GM21526 (cell line): Measurements from ENCODE around the gene RAB18.
"Not testable (repeated sequence)": the region's sequence is repeated elsewhere in the genome, so short reads cannot be mapped to it uniquely, and the experiment has no call there.

Source experiments
- ATAC-seq: cut with Tn5 transposase; IDR thresholded peaks from one replicate; pipeline ENCODE4 v1.9.1; 2021; ENCODE audit warnings: moderate library complexity; ENCODE audit not compliant: unreplicated experiment, low FRiP score

The RAB18 gene

DNA sequence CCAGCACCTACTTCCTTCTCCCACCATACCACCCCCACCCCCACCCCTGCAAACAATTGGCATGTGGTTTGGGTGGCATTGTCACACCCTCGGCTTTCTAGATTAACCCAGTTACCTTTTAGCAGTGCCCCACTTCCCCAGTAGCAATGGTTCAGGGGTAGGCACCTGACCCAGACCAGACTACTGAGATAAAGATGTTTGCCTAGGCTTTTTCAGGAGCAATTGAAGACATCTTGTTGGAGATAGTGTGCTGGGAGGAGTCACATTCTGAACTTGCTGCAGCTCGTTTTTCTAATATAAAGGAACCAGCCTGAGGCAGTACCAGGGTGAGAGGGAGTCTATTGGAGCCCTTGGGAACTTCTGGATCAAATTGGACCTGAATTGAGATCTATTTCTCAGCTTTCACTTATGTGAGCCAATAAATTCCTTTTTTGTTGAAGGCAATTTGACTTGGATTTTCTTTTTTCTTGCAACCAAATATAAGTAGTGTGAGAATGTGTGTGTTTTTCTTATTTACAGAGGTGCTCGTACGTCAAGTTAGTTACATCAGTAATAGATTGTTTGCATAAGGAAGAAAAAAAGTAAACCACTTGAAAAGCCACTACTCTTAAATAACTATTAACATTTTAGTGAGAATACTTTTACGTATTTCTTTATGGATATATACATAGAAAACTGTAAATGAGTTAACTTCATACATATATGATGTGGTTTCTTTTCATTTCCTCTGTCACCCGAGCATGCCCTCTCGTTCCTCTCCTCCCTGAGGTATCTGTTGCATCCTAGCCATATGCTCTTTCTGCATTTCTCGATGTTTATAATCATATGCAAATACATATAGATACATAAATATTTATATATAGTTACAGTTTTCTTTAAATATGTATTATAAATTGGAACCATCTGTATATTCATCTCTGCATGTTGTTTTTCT, 38.0 kb downstream of the RAB18 start:
- ATAC-seq = no peak

DNA sequence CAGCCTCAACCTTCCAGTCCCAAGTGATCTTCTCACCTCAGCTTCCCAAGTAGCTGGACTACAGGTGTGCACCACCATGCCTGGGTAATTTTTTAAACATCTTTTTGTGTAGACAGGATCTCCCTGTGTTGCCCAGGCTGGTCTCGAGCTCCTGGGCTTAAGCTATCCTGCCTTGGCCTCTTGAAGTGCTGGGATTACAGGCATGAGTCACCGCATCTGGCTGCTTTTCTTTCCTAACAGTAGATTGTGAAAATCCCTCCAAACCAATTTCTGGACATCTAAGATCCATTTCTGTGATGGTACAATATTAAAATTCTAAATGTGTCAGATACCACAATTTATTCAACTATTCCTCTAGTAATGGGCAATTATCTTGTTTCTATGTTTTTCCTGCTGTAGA, 38.7 kb downstream of the RAB18 start:
- ATAC-seq = no peak

DNA sequence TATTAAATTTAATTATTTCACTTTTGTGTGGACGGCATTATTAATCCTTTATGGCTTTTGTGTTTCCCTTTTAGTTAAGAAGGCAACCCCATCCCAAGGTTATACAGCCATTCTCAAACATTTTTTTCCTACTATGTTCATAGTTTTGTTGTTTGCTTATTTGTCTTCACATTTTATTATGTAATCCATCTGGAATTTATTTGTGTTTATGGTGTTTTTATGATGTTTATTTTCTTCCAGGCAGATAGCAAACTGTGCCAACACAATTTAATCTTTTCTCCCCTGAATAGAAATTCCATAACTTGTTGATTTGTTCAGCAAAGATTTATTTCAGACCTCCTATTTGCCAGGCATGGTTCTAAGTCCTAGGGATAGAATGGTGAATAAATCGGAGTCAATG, 42.9 kb downstream of the RAB18 start:
- ATAC-seq = no peak

DNA sequence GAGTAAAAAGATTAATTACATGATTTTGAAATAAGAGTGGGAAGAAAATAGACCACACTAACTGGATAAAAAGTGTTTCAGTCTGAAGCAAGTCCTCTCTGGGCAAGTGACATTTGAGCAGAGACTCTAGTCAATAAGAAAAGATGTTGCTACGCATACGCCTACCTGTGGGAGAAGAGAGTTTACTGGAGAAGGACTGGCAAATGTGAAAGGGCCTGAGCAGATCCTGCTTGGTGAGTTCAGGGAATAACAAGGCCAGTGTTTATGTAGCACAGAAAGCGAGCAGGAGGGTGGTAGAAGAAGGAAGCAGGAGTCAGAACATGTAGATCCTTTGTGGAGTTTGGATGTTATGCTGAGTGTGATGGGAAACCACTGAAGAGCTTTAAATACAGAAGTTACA, 43.4 kb downstream of the RAB18 start:
- no peak for ATAC-seq

DNA sequence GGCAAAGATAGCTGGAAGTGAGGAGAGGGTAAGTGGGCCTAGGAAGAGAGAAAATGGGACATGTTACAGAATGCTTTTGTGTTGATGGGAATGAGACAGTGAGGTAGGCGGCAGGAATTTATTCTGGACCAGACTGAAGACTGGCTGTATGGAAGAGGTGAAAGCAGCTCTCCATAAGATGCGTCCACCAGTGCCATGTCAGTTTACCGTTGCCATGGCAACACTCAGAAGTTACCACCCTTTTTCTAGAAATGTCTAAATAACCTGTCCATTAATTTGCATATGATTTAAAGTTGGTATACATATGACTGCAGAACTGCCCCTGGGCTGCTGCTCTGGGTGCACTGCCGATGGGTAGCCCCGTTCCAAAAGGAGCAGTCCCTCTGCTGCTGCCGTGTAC, 46.7 kb downstream of the RAB18 start:
- no peak for ATAC-seq

DNA sequence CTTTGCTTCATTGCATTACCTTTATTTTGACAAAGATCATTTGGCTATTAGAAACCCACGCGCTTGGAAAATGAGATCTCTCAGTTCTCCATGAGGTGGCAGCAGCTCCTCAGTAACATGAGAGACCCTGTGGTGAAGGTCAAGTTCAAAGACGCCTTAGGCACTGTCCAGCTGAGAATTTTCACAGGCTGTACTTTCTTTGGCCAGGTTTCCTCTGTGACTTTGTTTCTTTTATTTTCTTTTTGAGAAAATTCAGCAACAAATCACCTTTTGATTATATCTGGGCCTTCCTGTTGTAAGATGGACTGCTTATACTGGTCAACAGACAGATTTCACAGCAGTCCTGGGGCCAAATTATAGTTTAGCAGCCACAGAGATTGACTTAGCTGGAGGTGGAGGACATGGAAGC, 54.5 kb downstream of the RAB18 start:
- ATAC-seq = no peak

DNA sequence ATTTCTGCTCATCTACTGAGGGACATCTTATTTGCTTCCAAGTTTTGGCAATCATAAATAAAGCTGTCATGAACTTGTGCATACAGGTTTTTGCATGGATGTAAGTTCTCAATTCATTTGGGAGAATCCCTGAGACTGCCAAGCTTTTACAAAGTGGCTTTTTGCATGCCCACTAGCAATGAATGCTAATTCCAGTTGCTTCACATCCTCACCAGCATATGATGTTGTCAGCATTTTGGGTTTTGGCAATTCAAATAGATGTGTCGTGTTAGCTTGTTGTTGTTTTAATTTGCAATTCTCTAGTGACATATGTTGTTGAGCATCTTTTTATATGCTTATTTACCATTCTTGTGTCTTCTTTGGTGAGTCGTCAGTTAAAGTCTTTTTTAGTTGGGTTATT, 57.2 kb downstream of the RAB18 start:
- no peak for ATAC-seq

DNA sequence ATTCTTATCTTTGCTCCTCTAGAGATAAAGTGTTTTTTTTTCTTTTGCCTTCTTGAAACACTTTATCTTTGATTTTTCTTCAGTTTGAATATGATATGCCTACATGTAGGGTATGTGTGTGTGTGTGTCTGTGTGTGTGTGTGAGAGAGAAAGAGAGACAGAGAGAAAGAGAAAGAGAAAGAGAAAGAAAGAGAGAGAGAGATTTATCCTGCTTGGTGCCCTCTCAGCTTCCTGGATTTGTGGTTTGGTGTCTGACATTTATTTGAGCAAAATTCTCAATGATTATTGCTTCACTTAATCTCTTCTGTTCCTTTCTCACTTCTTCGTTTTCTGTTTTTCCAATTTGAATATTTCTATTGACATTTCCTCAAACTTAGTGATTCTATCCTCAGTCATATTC, 60.3 kb downstream of the RAB18 start:
- no peak for ATAC-seq

DNA sequence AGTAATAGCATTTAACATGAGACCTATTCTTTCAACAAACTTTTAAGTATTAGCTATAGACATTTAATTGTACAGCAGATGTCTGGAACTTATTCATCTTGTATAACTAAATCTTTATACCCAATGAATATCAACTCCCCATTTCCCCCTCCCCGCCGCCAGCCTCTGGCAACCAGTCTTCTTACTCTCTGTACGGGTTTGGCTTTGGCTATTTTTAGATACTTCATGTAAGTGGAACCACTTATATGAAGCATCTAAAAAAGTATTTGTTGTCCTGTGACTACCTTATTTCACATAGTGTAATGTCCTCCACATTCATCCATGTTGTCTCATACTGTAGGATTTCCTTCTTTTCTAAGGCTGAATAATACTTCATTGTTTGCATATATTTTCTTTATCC, 60.8 kb downstream of the RAB18 start:
- ATAC-seq = no peak

DNA sequence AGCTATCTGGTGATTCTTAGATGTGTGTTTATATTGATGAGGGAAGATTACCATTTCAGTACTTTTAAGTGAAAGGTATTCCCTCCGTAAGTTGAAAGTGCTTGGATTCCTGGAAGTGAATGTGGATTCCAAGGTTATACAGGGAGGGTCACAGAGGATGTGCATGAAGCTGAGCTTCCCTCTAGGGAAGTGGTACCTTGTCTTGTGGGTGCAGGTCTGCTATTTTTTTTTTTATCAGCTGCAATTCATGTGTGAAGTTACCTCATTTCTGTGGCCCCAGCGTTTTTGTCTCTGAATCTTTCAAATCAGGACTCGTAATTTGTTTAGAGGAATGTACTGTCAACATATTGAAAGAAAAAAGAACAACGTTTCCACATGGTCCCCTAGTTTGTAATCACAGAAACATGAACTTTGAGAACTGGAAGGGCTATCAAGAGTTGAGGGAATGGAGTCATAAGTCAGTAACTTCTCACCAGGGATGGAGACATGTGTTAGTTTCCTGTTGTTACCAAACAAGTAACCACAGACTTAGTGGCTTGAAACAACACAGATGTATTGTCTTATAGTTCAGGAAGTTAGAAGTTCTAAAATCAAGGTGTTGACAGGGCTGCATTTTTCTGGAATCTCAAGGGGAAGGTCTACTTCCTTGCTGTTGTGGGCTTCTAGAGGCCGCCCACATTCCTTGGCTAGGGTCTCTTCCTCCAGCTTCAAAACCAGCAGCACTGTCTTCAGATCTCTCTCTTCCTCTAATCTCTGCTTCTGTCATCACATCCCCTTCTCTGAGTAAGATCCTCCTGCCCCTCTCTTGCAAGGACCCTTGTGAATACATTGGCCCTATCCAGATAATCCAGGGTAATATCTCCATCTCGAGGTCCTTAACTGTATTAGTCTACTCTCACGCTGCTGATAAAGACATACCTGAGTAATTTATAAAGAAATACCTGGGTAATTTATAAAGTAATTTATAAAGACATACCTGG, 64.4 kb downstream of the RAB18 start:
- no peak for ATAC-seq

DNA sequence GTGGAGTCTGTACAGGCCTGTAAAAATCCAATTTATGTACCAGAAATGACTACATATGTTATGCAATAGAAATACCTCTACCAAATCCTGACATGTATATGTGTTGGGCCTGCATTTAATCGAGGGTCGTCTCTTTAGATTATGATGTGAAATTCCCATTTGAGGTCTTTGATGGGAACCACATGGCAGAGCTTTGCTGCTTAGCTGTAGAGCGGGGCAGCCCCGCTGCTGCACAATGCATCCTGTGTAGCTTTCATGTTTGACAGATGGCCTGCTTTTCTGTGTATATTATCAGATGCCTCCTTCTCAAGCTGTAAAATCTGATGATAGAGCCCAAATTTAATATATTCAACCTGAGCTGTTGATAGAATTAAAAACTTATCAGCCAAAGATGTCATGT, 65.8 kb downstream of the RAB18 start:
- ATAC-seq = no peak

DNA sequence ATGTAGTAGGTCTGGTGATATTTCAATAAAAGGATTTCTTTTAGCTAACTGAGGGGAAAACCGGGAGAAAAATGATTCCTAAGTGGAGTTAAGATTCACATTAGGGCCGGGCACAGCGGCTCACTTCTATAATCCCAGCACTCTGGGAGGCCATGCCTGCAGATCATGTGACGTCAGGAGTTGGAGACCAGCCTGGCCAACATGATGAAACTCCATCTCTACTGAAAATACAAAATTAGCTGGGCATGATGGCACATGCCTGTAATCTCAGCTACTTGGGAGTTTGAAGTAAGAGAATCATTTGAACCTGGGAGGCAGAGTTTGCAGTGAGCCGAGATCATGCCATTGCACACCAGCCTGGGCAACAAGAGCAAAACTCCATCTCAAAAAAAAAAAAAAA, 72.9 kb downstream of the RAB18 start:
- ATAC-seq = not testable (repeated sequence)

DNA sequence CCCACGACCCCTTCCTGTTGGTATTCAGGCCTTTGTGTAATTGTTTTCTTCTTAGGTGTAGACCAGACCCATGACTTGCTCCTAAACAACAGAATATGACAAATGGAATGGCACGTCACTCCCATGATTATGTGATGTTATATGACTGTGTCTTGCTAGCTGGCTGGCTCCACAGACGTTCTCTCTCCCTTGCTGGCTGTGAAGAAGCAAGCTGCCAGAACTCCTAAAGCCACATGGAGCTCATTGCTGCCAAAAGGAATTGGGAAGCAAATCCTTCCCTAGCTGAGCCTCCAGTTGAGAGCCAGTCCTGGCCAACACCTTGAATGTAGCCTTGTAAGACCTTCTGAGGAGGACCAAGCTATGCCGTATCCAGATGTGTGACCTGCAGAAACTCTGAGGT, 74.2 kb downstream of the RAB18 start:
- ATAC-seq = no peak

DNA sequence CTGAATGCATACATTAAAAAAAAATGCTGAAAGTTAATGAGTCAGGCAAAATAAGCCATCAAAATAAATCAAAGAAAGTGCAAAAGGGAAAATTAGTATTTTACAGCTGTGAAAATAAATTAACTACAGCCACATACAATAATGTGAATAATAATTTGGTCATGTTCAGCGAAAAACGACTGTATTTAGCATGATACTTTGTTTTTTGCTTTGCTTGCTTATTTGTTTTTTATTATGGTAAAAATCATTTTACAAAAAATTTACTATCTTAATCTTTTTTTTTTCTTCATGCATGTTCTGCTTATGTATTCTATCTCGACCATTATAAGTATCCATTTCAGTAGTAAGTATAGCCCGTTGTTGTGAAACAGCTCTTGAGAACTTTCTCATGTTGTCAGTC, 77.1 kb downstream of the RAB18 start:
- no peak for ATAC-seq

DNA sequence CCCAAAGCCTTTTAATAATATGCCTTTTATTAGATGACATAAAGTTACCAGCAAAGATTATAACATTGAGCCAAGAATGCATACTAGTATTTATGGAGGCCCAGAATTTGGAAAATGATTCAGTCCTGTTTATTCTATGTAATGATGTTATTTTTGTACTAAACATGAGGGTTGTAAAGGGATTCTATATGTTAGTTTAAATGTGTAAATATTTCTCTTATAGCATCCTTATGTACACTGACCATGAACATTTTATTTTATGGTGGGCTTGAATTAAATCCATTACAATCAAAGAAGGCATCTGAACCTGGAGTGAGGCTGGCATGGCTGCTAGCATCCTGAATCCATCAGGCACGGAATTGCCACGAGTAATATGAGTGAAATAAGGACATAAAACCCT, 80.2 kb downstream of the RAB18 start:
- no peak for ATAC-seq
